Nucleus accumbens (tissue), 56 donors: ENCODE results near the gene FRA10AC1.

Experiments used
- DNase-seq, 56 donors: peaks; one replicate each; lab custom pipeline; 2025; lab: John Stamatoyannopoulos, UW

The FRA10AC1 gene

DNA sequence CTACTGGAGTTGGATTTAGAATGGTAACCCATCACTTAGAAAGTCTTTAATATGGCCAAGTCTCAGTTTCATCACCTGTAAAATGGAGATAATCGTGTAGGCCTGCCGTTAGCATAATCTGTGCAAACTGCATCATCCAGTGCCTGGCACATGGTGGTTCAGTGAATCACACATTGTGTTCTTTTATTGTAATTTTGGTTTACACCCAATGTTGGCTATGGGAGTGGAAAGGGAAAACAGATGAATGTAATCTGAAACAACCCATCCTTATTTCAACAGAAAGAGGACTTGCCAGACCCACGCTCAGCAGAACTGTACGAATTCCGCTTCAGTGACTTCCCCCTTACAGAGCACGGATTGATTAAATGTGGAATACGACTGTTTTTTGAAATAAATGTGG lies 62.6 kb downstream of the FRA10AC1 start:
- no peak for DNase-seq

DNA sequence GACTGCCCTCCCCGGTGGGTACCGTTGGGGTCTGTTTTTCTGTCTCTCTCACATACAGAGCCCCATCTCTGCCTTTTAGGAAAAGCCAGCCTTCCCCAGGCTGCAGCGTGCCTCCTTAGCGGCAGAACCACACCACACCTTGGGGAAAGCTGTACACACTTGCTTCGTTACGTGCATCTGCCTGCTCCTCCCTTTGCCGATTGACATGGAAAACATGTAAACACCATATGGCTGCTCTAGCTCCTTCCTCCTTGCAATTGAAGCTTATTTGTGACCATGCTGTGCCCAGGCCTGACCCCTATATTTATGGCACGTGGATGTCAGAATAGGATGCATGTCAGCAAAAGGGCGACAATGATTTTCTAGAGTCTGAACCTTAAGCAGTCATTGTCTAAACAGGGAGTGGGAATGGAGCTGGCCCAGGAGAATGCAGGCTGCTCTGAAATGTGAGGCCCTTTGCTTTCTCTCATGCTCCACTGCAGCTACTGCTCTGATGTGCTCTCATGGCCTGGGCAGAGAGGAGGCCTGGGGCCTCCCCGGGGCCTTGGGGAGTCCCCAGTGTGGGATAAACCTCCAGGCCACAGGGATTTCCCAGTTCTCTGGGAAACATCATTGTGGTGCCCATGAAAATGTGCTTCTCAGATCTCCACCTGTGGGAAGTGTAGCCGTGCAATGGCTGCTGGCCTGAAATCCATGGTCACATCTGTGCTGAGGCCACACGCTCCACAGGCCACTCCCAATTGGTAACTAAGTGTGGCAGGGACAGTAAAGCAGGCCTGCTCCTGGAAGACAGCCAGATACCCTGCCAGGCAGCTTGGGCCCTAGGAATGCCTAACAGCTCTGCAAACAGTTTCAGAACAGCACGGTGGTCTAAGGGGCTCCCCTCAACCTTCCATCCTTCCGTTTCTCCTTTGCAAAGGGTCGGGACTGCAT lies 71.5 kb downstream of the FRA10AC1 start:
- no peak for DNase-seq

DNA sequence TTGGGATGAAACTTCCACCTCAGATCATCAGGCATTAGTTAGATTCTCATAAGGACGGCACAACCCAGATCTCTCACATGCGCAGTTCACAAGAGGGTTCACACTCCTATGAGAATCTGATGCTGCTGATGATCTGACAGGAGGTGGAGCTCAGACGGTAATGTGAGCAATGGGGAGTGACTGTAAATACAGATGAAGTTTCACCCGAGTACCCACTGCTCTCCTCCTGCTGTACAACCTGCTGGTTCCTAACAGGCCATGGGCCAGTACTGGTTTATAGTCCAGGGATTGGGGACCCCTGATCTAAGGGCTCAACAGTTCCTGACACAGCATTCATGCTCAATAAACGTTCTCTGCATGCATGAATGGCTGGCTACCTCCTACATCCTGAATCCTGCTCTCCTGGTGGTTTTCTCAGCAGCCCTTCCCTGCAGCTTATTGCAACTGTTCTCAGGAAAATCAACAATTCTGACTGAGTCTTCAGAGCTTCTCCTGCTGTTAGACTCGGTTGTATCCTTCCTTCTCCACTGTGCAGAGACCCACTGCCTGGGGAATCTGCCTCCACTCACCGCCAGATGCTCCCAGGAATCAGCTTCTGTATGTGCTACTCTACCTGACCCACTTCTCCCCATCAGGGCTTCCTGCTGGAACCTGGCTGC lies 72.6 kb downstream of the FRA10AC1 start:
- DNase-seq = no peak

DNA sequence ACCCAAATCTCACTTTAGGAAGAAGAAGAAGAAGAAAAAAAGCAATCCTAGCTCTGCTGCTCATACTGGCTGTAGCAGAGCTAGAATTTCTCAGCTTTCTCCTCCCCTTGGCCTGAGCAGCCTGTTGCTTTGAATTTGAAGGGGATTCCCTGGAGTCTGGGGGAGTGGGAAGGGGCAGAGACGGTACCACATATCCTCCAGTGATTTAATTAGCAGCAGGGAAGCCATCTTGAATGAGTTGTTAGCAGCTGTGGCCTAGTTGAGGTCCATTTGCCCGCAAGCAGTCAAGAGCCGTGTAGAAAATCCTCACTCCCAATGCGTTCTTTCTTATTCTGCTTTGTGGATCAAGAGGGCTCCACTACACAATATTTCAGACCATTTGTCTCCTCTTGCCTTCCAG lies 73.5 kb downstream of the FRA10AC1 start:
- DNase-seq = no peak

DNA sequence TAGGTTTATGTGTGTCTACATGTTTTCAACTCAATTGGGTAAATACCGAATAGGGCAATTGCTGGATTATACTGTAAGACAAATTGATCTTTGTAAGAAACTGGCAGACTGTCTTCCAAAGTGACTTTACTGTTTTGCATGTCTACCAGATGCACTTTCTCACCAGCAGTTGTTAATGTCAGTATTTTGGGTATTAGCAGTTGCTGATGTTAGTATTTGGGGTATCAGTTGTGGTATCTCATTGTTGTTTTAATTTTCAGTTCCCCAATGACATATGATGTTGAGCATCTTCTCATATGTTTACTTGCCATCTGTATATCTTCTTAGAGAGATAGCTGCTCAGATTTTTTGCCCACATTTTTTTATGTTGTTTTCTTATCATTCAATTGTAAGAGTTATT lies 79.5 kb downstream of the FRA10AC1 start:
- DNase-seq = no peak

DNA sequence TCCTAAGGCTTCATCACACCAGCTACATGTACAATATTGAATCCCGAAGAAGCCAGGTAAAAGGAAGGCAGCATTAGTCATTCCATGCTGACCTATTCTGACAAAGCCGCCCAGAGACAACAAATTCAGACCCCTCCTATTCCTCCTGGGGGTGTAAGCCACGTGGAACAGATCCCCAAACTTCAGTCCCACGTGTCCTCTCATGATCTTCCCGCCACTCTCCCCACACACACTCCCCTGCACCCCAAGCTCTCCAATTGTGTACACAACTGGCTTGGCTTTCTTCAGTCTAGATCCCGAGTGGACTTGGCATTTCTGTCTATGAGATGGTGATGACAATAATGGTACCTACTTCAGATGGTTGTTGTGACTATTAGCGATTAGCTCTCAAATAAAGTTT lies 81.5 kb downstream of the FRA10AC1 start:
- no peak for DNase-seq
